AG08395 (cell line): Measurements from ENCODE around the gene SIM2.

Experiments
- DNase-seq: peaks from one replicate; pipeline ENCODE4 v3.0.0; 2012; ENCODE audit warnings: mixed read lengths, low spot score

The SIM2 gene

DNA sequence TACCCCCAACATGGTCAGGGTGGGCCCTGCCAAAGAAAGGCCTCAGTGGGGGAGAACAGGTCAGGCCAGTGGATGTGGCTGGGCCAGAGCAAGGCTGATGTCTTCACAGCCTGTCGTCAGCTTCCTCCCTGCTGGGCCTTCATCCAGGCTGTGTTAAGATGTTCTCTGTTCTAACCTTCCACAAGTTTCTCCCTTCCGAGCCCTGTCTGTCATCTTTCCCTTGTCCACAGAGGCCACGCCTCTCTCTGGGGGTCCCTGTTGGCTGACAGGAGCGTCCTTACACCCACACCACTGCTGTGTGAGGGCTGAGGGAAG is 36.2 kb downstream of the SIM2 start:
- DNase-seq = no peak

DNA sequence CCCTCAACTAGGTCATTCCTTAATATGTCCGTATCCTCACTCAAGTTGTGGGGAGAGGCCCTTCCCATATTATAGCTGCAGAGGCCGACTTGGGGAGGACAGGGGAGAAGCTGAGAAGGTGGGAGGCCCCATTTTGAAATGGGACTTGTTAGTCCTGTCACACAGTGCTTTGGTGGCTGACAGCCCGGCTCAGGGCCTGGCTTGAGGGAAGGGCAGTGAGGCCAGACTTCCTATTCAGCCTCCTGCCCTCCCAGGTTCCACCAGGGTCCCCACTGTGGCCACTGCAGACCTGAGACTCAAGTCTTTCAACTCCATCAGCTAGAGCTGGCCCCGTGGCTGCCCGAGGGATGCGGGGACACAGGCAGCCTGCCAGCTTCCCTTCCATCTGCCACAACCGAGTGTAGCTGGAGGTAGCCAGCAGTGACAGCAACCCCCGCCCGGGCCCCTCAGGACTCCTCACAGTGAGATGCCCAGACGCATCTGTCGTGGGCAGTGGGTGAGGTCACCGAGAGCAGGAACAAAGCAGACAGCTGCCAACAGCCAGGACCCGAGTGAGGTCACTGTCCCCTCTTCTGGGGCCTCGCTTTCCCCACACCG is 36.9 kb downstream of the SIM2 start:
- DNase-seq = no peak

DNA sequence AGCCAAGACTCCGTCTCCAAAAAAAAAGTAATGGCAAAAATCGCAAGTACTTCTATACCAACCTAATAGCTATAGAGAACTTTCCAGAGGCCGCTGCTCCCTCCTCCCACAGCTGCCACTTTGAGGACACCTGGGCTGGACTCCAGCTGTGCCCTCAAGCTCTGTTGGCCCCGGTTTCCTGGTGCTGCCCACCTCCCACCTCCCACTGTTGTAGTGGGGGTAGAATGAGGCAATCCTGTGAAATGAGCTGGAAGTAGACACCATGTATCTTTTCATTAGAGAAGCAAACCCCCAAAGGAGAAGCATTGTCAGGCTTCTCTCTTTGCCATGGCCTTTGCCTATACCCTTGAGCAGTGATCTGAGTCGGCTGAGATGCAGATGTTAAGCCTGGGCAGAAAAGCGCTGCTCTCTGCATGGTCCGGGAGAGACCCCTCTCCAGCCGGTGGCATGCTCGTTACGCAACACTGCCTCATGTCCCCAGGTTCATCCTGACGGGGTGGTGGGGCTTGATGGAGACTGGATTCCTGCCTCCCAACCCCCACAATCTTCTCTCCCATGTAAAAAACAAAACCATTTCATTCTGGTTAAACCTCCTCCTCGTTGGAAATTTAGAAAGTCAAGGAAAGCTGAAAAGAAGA is 39.7 kb downstream of the SIM2 start:
- DNase-seq = no peak

DNA sequence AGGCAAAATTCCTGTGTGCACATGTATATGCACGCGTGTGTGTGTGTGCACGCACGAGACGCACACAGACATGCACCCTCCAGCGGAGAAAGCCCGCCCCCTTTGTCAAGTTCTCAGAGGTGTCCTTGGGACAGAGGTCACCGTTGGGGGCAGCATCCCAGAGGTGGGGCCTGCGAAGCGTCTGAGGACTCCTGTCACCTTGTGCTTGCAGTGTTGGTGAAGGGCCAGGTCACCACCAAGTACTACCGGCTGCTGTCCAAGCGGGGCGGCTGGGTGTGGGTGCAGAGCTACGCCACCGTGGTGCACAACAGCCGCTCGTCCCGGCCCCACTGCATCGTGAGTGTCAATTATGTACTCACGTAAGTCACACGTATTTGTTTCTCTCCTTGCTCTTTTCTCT is 42.6 kb downstream of the SIM2 start:
- DNase-seq = no peak

DNA sequence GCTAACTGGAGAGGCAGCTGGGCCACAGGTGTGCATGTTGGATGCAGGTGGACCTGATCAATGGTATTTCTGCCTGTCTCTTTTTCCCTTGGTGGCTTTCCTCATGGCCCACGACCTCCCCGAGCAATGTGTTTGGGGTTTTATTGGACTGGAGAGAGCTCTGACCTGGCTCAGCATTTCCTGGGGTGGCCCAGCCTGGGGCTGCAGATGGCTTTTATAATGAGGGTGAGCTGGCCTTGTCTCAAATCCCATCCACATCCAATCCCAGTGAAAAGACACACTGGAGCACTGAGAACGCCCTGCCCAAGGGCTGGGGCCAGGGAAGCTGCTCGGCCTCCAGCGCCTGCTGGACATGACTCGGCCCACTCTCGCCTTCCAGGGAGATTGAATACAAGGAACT is 44.1 kb downstream of the SIM2 start:
- no peak for DNase-seq

DNA sequence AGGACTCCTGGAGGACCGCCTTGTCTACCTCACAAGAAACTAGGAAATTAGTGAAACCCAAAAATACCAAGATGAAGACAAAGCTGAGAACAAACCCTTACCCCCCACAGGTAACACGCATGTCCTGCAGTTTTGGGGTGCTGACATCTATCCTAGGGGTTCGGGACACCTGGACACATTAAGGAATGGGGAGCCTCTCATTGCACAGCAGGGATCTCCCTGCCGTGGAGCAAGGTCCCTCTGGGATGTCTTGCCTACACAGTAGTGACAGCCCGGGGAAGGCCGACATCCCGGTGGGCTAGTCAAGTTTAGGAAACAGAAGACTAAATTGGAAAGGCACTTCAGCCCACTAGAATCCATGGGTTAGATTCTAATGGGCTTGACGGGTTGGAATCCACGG is 44.5 kb downstream of the SIM2 start:
- DNase-seq = no peak

DNA sequence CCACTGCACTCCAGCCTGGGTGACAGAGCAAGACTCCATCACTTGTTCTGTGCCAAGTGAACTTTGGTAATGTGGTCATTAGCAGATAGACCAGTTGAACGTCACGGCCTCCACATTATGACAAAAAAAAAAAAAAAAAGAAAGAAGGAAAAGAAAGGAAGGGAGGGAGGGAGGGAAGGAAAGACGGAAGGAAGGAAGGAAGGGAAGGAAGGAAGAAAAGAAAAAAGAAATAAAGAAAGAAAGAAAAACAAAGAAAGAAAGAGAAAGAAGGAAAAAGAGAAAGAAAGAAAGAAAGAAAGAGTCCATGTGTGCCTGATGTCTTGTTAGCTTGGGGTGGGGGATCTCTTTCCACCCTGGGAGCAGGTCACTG is 45.3 kb downstream of the SIM2 start:
- no peak for DNase-seq

DNA sequence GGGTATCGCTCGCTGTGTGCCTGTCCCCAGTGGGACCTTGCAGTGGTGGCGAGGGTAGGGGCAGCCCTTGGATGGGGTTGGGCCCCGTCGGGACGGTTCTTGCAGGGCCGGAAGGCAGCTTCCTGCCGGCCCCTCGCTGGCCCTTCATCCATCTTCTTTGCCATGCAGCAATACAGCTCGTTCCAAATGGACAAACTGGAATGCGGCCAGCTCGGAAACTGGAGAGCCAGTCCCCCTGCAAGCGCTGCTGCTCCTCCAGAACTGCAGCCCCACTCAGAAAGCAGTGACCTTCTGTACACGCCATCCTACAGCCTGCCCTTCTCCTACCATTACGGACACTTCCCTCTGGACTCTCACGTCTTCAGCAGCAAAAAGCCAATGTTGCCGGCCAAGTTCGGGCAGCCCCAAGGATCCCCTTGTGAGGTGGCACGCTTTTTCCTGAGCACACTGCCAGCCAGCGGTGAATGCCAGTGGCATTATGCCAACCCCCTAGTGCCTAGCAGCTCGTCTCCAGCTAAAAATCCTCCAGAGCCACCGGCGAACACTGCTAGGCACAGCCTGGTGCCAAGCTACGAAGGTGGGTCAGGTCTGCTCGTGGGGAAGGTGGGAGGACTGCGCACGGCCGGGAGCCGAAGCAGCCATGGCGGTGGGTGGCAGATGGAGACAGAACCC is 45.8 kb downstream of the SIM2 start:
- no peak for DNase-seq

DNA sequence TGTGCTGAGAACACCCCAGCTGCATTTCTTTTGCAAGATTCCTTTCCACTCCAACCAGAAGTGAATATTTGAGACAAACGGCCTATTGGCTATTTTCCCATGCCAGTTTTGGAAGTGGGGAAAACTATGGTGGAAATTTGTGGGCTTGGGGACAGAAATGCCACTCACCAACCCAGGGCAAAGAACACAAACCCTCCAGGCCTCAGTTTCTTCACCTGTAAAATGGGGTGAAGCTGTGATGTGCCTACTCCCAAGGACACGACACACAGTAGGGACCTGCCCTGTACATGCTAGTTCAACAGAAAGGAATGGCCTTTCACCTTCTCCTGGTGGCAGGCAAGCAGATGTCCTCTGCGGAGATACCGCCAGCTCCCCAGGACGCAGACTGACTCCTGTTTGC is 46.5 kb downstream of the SIM2 start:
- DNase-seq = no peak

DNA sequence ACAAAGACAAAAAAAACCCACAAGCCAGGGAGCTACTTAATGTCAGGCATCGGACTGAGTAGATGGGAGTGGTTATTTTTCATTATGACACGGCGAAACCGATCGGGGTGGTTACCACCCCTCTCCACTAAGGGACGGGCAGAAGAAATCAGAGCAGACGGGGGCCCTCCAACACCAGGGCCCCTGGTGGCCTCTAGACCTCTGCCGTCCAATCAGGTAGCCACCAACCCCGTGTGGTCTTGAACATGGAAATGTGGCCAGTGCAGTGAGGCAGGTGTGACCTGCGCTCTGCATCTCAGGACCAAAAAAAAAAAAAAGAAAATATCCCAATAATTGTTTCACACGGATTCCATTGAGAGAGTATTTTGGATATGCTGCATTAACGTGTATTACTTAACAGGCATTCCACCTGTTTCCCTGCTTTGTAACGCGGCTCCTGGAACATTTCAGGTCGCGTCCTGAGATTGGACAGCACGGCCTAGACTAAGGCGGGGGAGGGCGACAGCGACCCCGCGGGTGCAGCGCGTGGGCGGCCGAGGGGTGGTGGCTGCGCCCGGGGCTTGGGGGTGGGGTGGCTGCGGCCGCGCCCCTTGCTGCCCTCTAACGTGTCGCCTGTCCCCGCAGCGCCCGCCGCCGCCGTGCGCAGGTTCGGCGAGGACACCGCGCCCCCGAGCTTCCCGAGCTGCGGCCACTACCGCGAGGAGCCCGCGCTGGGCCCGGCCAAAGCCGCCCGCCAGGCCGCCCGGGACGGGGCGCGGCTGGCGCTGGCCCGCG is 48.3 kb downstream of the SIM2 start:
- DNase-seq = no peak

DNA sequence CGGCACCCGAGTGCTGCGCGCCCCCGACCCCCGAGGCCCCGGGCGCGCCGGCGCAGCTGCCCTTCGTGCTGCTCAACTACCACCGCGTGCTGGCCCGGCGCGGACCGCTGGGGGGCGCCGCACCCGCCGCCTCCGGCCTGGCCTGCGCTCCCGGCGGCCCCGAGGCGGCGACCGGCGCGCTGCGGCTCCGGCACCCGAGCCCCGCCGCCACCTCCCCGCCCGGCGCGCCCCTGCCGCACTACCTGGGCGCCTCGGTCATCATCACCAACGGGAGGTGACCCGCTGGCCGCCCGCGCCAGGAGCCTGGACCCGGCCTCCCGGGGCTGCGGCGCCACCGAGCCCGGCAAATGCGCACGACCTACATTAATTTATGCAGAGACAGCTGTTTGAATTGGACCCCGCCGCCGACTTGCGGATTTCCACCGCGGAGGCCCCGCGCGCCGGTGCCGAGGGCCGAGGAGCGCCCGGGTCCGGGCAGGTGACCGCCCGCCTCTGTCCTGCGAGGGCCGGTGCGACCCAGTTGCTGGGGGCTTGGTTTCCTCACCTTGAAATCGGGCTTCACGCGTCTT is 49.0 kb downstream of the SIM2 start:
- peak; percentile 62 for DNase-seq

DNA sequence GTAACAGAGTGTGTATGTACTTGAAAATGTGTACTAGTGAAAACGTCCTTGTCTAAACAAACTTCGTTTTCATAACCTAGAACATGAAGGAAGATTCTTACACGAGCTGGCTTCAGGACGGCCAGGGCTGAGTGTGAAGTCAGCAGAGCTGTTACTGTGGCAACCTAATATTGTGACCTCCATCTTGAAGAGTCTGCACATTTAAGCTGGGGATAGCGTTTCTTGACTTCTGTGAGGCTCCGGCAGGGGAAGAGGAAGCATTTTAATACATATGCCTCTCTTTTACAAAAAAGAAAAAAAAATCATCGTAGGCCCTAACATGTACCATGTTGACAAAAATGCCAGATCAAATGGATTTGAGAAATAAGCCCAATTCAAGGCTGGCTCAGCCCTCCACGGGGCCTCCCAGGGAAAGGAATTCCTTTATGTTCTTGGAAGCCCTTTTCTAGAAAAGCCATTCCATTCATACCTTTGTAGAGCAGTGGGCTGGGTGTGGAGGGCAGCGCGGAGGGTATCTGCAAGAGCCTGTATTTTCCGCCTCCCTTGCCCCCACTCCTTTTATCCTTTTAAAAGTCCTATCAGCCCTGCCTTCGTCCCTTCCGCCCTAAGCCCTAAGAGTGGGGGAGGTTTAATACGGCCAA is 51.1 kb downstream of the SIM2 start:
- DNase-seq = no peak

DNA sequence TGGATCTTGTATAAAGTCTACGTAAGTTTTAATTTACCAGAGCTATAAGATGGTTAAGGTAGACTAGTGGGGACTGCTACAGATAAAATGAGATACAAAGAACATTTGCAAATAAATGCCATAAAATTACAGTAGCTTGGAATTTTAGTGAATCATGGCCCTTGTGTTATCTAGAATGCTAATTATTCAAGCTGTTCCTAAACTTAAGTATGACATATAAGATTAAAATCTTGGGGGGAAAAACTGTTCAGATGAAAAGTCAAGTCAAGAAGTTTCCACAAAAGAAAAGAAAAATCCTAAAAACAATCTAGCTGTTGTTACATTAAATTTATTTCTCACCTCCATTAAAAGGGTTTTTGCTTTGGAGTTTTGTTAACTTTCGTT is 51.7 kb downstream of the SIM2 start:
- DNase-seq = no peak

DNA sequence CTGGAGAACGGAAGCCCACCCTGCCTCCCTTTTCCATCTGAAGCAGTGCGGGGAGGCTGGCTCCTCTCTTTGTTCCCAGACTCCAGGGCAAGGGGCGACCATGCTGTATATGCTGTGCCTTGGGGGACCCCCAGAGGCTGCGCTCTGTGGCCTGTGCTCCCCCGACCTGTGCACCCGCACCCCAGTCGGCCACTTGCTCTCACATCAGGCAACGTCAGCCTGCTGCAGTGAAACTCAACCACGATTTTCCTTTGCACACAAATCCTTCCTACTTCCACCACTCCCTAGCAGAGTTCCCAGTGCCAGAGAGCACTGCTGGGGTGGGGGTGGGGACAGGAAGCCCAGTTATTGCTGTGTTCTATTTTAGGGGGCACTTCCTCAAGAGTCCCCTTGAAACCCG is 52.5 kb downstream of the SIM2 start:
- no peak for DNase-seq

DNA sequence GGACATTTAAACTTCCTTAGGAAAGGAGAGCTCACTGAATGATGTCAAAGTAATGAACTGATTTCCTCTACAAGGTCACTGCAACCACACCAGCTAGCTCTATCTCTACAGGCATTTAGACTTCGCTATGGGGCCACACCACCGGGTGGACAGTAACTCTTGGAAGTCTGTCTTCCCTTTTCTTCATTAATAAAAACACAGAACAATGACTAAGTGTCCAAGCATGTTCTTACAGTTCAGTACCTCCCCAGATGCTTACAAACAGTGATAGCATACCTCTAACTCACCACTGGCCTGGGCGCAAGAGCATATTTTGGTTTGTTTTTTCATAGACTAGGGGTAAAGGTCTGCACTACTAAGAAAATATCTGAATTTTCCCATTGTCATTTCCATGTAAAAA is 54.6 kb downstream of the SIM2 start:
- DNase-seq = no peak

DNA sequence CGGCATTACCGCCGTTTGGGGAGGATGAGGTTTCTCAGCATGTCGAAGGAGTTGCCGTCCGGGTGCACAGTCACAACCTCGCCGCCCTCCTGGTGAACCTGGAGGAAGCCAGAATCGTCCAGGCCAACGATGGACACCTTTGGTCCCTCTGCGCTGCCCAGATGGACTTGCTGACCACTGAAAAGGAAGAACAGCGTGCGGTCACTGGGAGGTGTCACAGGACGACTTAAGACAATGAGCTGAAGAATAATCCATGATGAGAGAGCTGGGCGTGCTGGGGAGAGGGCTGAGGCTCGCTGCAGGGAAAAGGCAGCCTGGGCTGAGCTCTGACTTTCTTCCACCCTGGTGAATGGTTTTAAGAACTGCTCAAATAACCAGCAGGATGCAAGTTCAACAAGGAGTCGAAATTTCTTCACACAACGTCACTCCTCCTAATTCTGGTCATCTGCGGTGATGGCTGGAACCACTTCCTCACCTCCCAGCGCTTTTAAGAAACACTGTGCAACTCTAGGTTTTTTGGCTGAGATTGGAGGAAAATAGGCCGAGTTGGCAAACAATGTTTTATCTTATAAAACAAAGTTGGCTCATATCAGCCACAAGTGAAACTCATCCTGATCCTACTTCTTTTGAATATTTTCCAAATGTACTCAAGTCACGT is 55.5 kb downstream of the SIM2 start:
- DNase-seq = no peak

DNA sequence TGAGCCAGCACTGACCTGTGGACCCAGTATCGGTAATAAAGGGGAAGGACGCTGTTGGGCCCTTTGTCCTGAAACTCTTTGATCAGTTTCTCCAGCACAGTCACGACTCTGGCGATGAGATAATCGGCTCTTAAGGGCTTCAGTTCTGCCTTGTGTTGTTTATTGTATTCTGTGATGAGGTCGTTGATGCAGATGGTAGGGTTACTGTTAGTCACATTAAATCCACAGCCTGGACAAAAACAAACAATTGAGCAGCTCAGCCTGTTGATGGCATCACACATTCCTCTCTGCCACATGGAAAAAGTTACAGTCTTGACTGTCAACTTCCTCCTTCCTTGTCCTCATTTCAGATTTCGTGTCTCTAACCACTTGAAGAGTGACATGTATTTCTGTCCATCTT is 57.6 kb downstream of the SIM2 start:
- DNase-seq = peak; percentile 25

DNA sequence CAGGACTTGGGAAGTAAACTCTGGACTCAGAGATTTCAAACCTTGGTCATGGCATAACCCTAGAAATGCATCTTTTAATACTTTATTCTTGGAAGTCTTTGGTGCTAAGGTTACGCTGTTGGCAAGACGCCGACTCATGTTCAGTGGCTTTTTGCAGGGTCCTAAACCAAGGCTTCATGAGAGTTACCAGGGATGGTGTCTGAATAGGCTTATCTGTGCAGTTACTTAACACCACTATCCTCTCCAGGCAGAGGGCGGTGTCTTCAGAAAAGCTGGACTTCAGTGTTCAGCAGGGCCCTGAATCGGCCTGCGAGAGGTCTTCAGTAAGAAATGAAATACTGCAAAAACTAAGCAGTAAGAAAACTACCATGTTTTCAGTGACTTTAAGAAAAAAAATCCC is 58.3 kb downstream of the SIM2 start:
- no peak for DNase-seq

DNA sequence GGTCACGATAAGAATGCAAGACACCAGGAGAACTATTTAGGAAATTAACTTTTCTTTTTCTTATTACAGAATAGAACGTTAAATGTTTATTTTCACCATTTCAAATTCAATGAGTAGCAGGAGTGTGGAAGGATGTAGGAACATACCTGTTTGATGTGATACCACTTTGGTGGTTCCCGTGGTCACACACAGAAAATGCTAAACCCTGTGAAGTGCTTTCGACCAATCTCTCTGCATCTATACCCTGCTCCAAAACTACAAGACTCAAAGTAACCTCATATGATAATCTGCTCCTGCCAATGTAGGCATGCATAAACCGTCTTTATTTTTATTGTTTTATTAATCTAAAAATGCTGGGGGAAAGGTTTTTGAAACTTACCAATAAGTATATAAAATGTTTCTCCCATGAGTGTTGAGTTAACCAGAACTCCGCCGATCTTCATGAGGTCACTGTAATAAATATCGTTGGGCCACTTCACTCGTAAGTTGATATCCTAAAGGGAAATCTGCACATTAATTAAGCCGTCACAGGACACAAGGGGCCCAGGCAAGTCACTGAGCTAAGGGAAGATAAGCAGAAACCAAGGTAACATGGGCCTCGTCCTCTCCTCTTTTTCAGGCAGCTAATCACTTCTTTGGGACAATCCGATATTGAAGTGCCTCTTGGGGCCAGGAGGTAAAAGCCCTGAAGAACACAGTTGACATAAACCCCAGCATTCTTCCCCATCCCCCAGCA is 60.6 kb downstream of the SIM2 start:
- DNase-seq = no peak

DNA sequence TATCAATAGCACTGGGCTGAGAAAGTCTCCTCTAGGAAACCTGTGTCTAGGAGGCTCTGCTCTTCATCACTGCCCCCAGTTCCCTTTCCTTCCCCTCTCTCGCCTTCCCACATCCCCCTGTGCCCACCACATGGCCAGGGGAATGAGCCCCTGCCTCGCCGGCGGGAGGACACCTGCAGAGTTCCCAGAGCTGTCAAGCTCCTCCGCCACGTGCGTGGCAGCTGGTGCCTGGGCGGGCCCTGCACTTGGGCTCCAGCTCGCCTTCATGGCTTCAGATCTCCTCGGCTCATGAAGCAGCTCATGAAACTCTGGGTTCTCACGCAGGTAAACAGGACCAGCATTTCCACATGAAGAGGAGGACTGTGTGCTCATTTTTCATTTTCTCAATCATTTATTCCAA is 62.8 kb downstream of the SIM2 start:
- DNase-seq = no peak

DNA sequence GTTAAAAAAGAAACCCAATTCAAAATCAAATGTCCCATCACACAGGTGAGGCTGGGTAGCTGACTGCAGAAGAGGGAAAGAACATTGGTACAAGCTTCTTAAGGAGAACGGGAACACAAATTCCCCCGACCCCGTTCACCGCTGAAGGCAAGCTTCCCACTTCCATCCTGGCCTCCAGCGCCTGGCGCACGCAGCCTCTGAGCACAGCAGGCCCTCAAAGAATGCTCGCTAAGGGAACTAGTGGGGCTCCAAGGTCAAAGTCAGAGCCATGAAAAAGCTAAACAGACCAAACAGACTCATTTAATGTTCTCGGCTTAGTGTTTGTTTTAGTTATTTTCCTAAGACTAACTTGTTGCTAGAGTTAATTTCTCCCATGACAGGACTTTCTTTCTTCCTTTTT is 63.7 kb downstream of the SIM2 start:
- DNase-seq = no peak
